HepG2 (cell line): ENCODE results near the gene AGXT. TPM values are rescaled to one million over a fixed set of nuclear protein-coding genes. Genes with fewer than 3 reads are reported as not detected.

ENCODE experiments used
- ADNP ChIP-seq: sonication (generic); formaldehyde crosslinking; IDR thresholded peaks from 2 replicates; pipeline ENCODE4 v1.4.0; 2020; ENCODE audit warnings: missing genetic modification reagents
- EED ChIP-seq: sonication (generic); formaldehyde crosslinking; IDR thresholded peaks from 2 replicates; pipeline ENCODE4 v1.5.0; 2020; ENCODE audit warnings: mild to moderate bottlenecking, missing genetic modification reagents
- ETV5 ChIP-seq: IDR thresholded peaks from 2 replicates; pipeline ENCODE4 v1.6.1; 2018; ENCODE audit warnings: missing biosample characterization, missing genetic modification reagents, inconsistent platforms, borderline replicate concordance
- IKZF4 ChIP-seq: sonication (generic); formaldehyde crosslinking; IDR thresholded peaks from 2 replicates; pipeline ENCODE4 v1.5.1; 2020; ENCODE audit warnings: borderline replicate concordance, mild to moderate bottlenecking, low read depth, missing genetic modification reagents; ENCODE audit errors: not compliant biosample characterization
- MYNN ChIP-seq: sonication (generic); formaldehyde crosslinking; IDR thresholded peaks from 2 replicates; pipeline ENCODE4 v1.4.0; 2020; ENCODE audit warnings: mild to moderate bottlenecking, low read depth, missing genetic modification reagents
- PAWR ChIP-seq: sonication (generic); formaldehyde crosslinking; IDR thresholded peaks from 2 replicates; pipeline ENCODE4 v1.4.0; 2020; ENCODE audit warnings: missing genetic modification reagents, mild to moderate bottlenecking, borderline replicate concordance
- RCOR2 ChIP-seq: IDR thresholded peaks from 2 replicates; pipeline ENCODE4 v1.6.1; 2016; ENCODE audit warnings: missing biosample characterization, missing genetic modification reagents
- ZFP62 ChIP-seq: sonication (generic); formaldehyde crosslinking; IDR thresholded peaks from 2 replicates; pipeline ENCODE4 v1.4.0; 2020; ENCODE audit warnings: missing genetic modification reagents
- ZNF224 ChIP-seq: sonication (generic); formaldehyde crosslinking; IDR thresholded peaks from 2 replicates; pipeline ENCODE4 v1.5.0; 2020; ENCODE audit warnings: mild to moderate bottlenecking, missing genetic modification reagents
- ZNF572 ChIP-seq: sonication (generic); formaldehyde crosslinking; IDR thresholded peaks from 2 replicates; pipeline ENCODE4 v1.5.1; 2020; ENCODE audit warnings: mild to moderate bottlenecking, missing genetic modification reagents
- ZNF589 ChIP-seq: sonication (generic); formaldehyde crosslinking; conservative IDR thresholded peaks from 2 replicates; pipeline ENCODE4 v1.8.0; 2022; ENCODE audit warnings: mild to moderate bottlenecking, moderate library complexity, missing genetic modification reagents
- ZNF678 ChIP-seq: sonication (generic); formaldehyde crosslinking; IDR thresholded peaks from 2 replicates; pipeline ENCODE4 v1.4.0; 2020; ENCODE audit warnings: mild to moderate bottlenecking, missing genetic modification reagents
- ZNF713 ChIP-seq: sonication (generic); formaldehyde crosslinking; IDR thresholded peaks from 2 replicates; pipeline ENCODE4 v1.4.0; 2020; ENCODE audit warnings: mild to moderate bottlenecking, missing genetic modification reagents
- polyA plus RNA-seq, 8 experiments: library from polyadenylated mRNA; depleted of rRNA in 3 of 8; stranded (reverse) in 7 of 8; unstranded in 1 of 8; fragments of >200 nt; fragmentation: Illumina TruSeq in 4 of 8; extraction: Trizol in 4 of 8; gene quantifications; 2 replicates each; pipeline versions ENCODE4 v1.2.1 to v1.2.3, GENCODE V29; 2011 to 2016; ENCODE audit warnings: low read depth in 4 of 8, missing spikeins in 1 of 8, mixed read lengths in 1 of 8; ENCODE audit not compliant: insufficient read depth in 1 of 8
- total RNA-seq, 5 experiments: library from RNA; depleted of rRNA; stranded (reverse); fragments of >200 nt; fragmentation: Illumina TruSeq; extraction: Trizol; gene quantifications; 2 replicates each; pipeline ENCODE4 v1.2.3, GENCODE V29; 2016; ENCODE audit warnings: low read depth in 1 of 5
- TF ChIP-seq, protein P1 (sequence below): sonication (generic); formaldehyde crosslinking; IDR thresholded peaks from 2 replicates; pipeline ENCODE4 v1.4.0; 2020; ENCODE audit warnings: missing genetic modification reagents, borderline replicate concordance
- TF ChIP-seq, protein P2 (sequence below): IDR thresholded peaks from 2 replicates; pipeline ENCODE4 v1.6.1; 2016; ENCODE audit warnings: low read depth
- TF ChIP-seq, protein P3 (sequence below): IDR thresholded peaks from 2 replicates; pipeline ENCODE4 v1.6.1; 2012; ENCODE audit warnings: low read length, improper control_type of control experiment
- TF ChIP-seq, protein P4 (sequence below): sonication (generic); formaldehyde crosslinking; IDR thresholded peaks from 2 replicates; pipeline ENCODE4 v1.5.0; 2020; ENCODE audit warnings: mild to moderate bottlenecking, missing genetic modification reagents

Gene AGXT
- total and polyA plus RNA-seq, 2 of the 13 experiments (the other 11 are each of a cell fraction or from before 2014, with no cell fraction given): 41.9 to 96.1 TPM

DNA sequence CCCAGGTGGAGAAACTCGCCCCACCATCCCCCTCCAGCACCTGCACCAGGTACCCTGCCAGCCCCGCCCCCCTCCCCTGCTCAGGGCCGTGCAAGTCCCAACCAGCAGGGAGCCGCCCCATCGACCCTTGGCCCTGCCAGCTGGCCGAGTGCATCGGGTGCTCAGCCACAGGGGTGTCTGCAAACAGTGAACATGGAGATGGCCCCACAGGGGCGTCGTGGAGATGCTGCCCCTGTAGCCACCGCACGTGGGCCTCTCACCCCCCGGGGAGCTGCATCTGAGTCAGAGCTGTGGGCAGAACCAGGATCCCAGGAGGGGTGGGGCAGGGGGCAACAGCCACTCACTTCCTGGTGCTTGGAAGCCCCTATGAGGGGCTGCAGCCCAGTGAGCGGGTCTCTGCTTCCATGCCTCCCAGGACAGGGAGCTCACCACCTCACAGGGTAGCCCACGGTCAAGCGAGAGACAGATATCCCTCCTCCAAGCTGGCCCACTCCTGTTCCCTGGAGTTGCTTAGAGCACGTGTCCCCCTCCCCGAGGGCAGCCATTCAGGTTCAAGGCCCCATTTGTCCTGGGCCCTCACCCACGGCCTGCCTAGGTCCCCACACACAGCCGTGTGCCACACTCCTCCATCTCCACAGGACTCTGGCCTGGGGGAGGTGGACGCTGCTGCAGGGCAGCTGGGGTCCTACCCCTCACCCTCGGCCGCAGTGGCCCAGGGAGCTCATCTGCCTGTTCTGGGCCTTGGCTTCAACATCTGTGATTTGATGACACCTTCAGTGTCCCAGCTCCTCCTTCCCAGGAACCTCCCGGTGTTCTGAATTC is 28.5 kb downstream of the AGXT start (continued):
- TF ChIP-seq, protein P1, sequence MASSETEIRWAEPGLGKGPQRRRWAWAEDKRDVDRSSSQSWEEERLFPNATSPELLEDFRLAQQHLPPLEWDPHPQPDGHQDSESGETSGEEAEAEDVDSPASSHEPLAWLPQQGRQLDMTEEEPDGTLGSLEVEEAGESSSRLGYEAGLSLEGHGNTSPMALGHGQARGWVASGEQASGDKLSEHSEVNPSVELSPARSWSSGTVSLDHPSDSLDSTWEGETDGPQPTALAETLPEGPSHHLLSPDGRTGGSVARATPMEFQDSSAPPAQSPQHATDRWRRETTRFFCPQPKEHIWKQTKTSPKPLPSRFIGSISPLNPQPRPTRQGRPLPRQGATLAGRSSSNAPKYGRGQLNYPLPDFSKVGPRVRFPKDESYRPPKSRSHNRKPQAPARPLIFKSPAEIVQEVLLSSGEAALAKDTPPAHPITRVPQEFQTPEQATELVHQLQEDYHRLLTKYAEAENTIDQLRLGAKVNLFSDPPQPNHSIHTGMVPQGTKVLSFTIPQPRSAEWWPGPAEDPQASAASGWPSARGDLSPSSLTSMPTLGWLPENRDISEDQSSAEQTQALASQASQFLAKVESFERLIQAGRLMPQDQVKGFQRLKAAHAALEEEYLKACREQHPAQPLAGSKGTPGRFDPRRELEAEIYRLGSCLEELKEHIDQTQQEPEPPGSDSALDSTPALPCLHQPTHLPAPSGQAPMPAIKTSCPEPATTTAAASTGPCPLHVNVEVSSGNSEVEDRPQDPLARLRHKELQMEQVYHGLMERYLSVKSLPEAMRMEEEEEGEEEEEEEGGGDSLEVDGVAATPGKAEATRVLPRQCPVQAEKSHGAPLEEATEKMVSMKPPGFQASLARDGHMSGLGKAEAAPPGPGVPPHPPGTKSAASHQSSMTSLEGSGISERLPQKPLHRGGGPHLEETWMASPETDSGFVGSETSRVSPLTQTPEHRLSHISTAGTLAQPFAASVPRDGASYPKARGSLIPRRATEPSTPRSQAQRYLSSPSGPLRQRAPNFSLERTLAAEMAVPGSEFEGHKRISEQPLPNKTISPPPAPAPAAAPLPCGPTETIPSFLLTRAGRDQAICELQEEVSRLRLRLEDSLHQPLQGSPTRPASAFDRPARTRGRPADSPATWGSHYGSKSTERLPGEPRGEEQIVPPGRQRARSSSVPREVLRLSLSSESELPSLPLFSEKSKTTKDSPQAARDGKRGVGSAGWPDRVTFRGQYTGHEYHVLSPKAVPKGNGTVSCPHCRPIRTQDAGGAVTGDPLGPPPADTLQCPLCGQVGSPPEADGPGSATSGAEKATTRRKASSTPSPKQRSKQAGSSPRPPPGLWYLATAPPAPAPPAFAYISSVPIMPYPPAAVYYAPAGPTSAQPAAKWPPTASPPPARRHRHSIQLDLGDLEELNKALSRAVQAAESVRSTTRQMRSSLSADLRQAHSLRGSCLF (CRISPR knock-in tag): no peak
- TF ChIP-seq ETV5 (CRISPR knock-in tag) (no peak), RCOR2 (CRISPR knock-in tag) (peak; percentile 58; the same call in 1 of the 2 replicates), ZNF678 (CRISPR knock-in tag) (peak; percentile 59; the same call in 1 of the 2 replicates), ZNF713 (CRISPR knock-in tag) (no peak), ZNF589 (CRISPR knock-in tag) (peak; percentile 90), ZNF572 (CRISPR knock-in tag) (peak; percentile 74; the same call in 1 of the 2 replicates), MYNN (no peak), PAWR (CRISPR knock-in tag) (no peak), IKZF4 (CRISPR knock-in tag) (peak; percentile 79), ZFP62 (CRISPR knock-in tag) (no peak), ZNF224 (CRISPR knock-in tag) (no peak), ADNP (CRISPR knock-in tag) (no peak), EED (CRISPR knock-in tag) (no peak; the same call in 1 of the 2 replicates)
- TF ChIP-seq, protein P2, sequence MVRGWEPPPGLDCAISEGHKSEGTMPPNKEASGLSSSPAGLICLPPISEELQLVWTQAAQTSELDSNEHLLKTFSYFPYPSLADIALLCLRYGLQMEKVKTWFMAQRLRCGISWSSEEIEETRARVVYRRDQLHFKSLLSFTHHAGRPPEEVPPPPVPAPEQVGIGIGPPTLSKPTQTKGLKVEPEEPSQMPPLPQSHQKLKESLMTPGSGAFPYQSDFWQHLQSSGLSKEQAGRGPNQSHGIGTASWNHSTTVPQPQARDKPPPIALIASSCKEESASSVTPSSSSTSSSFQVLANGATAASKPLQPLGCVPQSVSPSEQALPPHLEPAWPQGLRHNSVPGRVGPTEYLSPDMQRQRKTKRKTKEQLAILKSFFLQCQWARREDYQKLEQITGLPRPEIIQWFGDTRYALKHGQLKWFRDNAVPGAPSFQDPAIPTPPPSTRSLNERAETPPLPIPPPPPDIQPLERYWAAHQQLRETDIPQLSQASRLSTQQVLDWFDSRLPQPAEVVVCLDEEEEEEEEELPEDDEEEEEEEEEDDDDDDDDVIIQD (CRISPR knock-in tag): no peak
- TF ChIP-seq, protein P3, sequence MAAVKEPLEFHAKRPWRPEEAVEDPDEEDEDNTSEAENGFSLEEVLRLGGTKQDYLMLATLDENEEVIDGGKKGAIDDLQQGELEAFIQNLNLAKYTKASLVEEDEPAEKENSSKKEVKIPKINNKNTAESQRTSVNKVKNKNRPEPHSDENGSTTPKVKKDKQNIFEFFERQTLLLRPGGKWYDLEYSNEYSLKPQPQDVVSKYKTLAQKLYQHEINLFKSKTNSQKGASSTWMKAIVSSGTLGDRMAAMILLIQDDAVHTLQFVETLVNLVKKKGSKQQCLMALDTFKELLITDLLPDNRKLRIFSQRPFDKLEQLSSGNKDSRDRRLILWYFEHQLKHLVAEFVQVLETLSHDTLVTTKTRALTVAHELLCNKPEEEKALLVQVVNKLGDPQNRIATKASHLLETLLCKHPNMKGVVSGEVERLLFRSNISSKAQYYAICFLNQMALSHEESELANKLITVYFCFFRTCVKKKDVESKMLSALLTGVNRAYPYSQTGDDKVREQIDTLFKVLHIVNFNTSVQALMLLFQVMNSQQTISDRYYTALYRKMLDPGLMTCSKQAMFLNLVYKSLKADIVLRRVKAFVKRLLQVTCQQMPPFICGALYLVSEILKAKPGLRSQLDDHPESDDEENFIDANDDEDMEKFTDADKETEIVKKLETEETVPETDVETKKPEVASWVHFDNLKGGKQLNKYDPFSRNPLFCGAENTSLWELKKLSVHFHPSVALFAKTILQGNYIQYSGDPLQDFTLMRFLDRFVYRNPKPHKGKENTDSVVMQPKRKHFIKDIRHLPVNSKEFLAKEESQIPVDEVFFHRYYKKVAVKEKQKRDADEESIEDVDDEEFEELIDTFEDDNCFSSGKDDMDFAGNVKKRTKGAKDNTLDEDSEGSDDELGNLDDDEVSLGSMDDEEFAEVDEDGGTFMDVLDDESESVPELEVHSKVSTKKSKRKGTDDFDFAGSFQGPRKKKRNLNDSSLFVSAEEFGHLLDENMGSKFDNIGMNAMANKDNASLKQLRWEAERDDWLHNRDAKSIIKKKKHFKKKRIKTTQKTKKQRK: no peak
- TF ChIP-seq, protein P4, sequence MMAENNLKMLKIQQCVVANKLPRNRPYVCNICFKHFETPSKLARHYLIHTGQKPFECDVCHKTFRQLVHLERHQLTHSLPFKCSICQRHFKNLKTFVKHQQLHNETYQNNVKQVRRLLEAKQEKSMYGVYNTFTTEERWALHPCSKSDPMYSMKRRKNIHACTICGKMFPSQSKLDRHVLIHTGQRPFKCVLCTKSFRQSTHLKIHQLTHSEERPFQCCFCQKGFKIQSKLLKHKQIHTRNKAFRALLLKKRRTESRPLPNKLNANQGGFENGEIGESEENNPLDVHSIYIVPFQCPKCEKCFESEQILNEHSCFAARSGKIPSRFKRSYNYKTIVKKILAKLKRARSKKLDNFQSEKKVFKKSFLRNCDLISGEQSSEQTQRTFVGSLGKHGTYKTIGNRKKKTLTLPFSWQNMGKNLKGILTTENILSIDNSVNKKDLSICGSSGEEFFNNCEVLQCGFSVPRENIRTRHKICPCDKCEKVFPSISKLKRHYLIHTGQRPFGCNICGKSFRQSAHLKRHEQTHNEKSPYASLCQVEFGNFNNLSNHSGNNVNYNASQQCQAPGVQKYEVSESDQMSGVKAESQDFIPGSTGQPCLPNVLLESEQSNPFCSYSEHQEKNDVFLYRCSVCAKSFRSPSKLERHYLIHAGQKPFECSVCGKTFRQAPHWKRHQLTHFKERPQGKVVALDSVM (CRISPR knock-in tag): no peak
